ENCODE measurements around the gene TARBP1. TPM values are rescaled to one million over a fixed set of nuclear protein-coding genes. Genes with fewer than 3 reads are reported as not detected.
"Not testable (repeated sequence)": the region's sequence is repeated elsewhere in the genome, so short reads cannot be mapped to it uniquely, and the experiment has no call there.

Gene TARBP1
- polyA plus RNA-seq, 4 donors: 44.9 to 97.4 (median 51.2) TPM

- DNase-seq (ENCODE audit: low read depth in 4 of 4, low spot score in 3 of 4): no peak
Measured at GRCh38 chr1:234368320-234369032, 110.5 kb downstream of the TARBP1 start.

DNA sequence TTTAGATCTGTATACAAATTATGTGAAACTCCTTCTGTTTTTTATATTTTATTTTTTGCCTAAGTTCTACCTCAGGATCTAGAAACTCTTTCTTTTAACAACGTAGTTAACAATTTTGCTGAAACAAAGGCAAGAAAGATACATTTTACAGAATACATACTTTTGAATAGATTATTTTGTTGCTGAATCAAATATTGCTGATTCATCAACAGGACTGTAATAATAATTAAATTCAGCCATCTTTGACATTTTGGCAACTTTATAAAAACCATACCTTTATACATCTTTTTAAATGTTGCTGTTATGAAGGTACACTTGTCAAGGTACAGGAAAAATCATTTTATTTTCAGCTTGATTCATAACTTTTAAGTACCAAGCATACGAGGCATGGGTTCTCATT lies 116.4 kb downstream of the TARBP1 start:
- DNase-seq (ENCODE audit: low read depth in 4 of 4, low spot score in 3 of 4): no peak

DNA sequence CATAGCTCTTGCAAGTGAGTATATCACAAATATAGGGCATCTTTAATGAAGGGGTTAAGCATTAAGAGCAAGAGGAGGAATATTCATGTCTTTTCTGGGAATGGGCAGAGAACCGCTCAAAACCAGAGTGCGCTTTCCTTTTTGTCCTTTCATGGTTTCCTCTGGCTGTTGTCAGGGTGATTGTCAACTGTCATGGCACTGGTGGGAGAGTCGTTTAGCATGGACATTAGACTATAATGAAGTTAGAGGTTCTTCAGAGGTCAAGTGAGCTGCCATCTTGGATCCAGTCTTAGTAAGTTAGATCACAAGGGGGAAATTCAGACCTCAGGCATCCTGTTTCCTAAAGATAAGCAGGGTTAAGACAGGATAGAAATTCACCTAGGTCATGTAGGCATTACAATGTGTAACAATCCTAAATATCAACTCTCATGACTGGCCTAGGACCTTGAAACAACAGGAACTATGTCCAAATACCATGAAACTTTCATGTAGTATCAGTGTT lies 117.8 kb downstream of the TARBP1 start:
- no peak for DNase-seq (ENCODE audit: low read depth in 4 of 4, low spot score in 3 of 4)

DNA sequence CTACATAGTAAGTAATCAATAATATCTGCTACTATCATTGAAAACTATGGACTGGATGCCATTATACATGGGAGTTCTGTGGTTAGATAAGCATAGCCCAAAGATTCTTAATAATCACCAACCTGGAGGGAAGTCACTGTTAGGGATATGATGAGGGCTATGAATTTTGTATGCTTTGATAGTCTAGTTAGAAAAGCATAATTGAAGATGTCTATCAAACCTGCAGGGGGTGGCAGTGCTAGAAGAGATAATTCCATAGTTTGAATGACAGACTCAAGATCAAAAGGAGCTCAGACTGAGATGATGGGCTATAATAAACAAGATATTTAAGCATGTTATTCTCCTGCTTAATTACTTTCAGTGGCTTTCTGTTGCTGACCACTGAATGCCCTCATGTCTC lies 121.1 kb downstream of the TARBP1 start:
- DNase-seq (ENCODE audit: low read depth in 4 of 4, low spot score in 3 of 4): no peak

DNA sequence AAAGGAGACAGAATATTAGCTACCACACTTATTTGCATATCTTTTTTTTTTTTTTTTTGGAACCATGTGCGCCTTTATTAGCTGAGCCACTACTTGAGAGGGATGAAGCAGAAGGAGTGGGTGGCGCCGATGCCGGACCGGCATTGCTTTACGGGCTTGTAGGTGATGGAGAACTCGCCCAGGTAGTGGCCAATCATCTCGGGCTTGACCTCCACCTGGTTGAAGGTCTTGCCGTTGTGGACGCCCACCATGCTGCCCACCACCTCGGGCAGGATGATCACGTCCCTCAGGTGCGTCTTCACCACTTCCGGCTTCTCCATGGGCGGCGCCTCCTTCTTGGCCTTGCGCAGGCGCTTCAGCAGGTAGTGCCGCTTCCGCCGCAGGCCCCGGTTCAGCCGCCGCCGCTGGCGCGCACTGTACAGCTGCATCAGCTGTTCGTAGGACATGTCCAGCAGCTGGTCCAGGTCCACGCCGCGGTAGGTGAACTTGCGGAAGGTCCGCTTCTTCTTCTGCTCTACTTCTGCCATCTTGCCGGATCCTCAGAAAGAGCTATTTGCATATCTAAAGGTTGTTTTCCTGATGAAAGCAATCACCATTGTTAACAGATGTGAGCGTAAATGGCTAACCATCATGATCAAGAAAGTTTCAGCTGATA lies 122.2 kb downstream of the TARBP1 start:
- not testable (repeated sequence) for DNase-seq (ENCODE audit: low read depth in 4 of 4, low spot score in 3 of 4)

- DNase-seq (ENCODE audit: low read depth in 4 of 4, low spot score in 3 of 4): no peak
Measured at GRCh38 chr1:234355782-234356510, 123.0 kb downstream of the TARBP1 start.

DNA sequence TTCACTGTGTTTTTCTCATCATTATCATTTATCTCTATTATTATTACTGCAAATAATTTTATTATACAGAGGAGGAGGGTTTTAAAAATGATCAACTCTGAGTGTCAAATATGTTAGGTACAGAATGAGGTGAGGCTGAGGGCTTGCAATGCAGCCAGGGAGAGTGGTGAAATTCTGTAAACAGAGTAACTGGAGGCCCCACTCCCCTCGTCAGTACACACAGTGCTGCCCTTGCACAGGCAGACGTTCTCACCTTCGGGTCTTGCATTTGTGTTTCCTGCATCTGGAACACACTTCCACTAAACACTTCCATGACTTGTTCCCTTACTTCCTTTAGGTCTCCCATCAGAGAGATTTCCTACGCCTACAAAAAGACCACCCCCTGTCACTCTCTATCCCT lies 130.0 kb downstream of the TARBP1 start:
- DNase-seq (ENCODE audit: low read depth in 4 of 4, low spot score in 3 of 4): no peak

GRCh38 chr1:234345237-234345636 lies 133.7 kb downstream of the TARBP1 start:
- no peak for DNase-seq (ENCODE audit: low read depth in 4 of 4, low spot score in 3 of 4)

GRCh38 chr1:234342774-234343173 lies 136.2 kb downstream of the TARBP1 start:
- no peak for DNase-seq (ENCODE audit: low read depth in 4 of 4, low spot score in 3 of 4)

Other genes starting within 250 kb of the TARBP1 start
- 10 to 100 TPM; 26.9 to 37.4 (median 33.3) TPM for gene COA6, start 105.7 kb downstream of the TARBP1 start, polyA plus RNA-seq (ENCODE audit: insufficient read length in 4 of 4)
- gene IRF2BP2, start 131.0 kb upstream of the TARBP1 start, polyA plus RNA-seq (ENCODE audit: insufficient read length in 4 of 4): 100 to 1,000 TPM; 136 to 205 (median 148) TPM

Measured in left renal pelvis (tissue), 4 donors.